GM18526 (cell line): ENCODE measurements around the gene RLN2.
"Not testable (repeated sequence)": the region's sequence is repeated elsewhere in the genome, so short reads cannot be mapped to it uniquely, and the experiment has no call there.

Experiments used
- POLR2A ChIP-seq: IDR thresholded peaks from 3 replicates; pipeline ENCODE4 v1.6.1; 2011; ENCODE audit not compliant: insufficient read length; ENCODE audit errors: extremely low read depth

Gene RLN2, protein sequence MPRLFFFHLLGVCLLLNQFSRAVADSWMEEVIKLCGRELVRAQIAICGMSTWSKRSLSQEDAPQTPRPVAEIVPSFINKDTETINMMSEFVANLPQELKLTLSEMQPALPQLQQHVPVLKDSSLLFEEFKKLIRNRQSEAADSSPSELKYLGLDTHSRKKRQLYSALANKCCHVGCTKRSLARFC

GRCh38 chr9:5303840-5304795, at the start of gene RLN2:
Gene RLN2 (minus strand): TSS chr9:5304716. CDS start chr9:5304580, 136 bp downstream.
- TF ChIP-seq POLR2A = not testable (repeated sequence)

DNA sequence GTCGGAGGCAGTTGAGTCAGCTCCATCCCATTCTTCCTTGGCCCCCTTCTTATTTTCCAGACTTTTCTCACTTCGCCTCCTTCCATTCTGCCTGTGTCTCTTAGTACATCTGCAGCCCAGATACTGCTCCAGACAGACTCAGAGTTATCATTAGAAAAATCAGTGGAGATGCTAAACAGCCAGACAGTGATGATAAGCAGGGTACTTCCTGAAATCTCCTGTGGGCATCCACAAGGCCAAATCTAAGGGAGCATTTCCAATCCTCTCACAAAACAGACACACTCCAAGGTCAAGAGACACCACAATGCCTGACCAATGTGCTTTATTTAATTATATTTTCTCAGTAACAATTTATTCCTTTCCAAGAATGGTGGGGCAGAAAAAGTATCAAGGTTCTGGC, 49.7 kb upstream of the RLN2 start:
- TF ChIP-seq POLR2A = no peak

GRCh38 chr9:5352637-5353248, 48.2 kb upstream of the RLN2 start:
- no peak for TF ChIP-seq POLR2A

DNA sequence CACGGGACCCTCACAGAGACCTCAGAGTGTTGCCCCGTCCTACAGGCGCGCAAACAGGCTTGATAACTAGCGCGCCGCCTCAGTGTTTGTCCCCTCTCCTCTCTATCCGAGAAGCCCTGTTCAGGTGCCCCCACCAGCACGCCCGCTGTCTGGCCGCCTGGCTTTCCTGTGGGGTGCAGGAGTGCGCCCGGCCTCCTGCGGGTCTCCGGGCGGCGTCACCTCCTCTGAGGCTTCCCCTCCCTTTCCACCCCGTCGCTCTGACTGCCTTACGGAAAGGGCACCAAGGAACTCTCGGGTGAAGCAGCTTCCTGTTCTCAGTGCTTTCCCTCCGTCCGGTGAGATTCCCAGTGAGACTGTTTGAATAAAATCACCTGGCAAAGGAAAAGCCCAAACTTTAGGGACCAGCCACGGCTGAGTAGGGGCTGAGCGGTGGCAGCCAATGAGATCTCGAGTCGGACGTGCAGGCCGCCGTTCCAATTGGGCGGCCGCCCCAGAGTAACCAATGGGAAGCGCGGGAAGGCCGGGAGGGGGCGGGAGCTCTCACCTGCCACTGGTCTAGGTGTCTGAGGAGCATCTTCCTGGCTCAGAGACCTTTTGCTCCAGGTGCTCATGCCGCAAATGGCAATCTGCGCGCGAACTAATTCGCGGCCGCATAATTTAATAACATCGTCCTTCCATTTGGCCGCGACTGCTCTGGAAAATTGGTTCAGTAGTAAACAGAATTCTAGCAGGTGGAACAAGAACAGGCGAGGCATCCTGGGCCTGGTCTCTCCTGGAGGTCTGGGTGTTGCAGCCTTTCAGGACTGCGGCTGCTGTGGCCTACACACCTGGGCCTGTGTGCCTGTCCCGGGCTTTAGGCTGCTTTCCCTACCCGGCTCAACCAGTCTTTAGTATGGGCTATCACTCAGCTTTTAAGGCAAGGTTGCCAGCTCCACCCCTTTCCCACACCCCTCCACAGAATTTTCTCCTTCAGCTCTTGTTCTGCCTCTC, 34.8 kb upstream of the RLN2 start, which contains the start of gene RLN1:
TSS of gene RLN1 (minus strand) at position 885 of the 990 bp plus-strand sequence. CDS start at position 755, 130 bp downstream.
- TF ChIP-seq POLR2A = not testable (repeated sequence)

DNA sequence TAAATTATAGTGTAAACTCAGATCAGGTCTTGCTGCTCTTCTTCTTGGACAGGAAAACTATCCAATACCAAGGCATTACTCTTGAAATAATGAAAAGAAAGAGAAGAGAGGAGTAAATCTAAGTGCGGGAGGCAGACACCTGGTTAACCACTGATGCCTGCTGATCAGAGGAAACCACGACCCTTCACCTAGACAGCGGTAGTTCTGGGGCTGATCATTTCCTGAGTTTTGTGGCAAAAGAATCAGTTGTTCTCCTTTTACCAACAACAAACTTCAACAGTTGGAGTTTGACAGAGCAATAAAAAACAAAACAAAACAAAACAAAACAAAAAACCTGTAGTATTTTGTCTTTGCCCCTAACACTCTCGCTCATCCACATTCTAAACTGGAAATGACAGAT, 32.2 kb upstream of the RLN2 start:
- no peak for TF ChIP-seq POLR2A

DNA sequence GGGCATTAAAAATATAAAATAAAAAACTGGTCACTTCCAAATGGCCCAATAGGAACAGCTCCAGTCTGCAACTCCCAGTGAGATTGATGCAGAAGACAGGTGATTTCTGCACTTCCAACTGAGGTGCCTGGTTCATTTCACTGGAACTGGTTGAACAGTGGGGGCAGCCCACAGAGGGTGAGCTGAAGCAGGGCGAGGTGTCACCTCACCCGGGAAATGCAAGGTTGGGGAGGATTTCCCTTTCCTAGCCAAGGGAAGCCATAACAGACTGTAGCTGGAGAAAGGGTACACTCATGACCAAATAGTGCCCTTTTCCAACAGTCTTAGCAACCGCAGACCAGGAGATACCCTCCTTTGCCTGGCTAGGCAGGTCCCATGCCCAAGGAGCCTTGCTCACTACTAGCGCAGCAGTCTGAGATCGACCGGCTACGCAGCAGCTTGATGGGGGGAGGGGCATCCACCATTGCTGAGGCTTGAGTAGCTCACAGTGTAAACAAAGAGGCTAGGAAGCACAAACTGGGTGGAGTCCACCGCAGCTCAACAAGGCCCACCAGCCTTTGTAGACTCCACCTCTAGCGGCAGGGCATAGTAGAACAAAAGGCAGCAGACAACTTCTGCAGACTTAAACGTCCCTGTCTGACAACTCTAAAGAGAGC, 22.5 kb upstream of the RLN2 start:
- no peak for TF ChIP-seq POLR2A

DNA sequence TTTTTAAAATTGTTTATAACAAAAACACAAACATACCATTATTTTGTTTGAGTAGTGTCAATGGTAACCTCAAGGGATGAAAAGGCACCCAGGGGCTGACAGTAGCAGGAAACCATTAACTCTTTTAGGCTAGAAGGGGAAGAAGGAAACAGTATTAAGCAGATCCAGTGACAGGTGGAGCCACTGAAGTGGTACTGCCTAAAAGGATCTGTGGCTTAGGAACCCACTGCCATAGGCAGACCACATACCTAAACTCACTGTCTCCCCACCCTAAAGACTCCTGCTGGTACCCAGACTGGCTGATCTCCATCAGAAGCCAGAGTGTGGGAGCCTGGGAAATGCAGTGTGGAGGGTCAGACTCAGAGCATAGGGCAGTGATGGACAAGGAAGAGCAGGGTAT, 21.7 kb upstream of the RLN2 start:
- no peak for TF ChIP-seq POLR2A

DNA sequence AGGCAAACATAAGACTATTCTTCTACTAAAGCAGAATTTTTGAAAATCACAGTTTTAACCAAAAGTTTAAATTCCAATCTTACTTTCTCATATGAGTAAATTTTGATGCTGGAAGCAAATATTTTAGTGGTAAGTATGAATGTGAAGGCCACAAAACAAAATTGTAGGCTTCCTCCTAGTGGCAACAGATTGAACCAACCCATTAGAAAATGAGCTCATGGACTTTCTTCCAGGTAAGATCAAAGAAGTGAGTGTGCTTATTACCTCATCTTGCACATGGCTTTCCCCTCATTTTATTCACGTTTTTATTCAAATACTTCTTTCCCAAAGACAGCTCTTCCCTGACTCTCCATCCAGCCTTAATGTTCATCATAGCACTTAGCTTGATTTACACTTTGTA, 16.5 kb upstream of the RLN2 start:
- no peak for TF ChIP-seq POLR2A

GRCh38 chr9:5315187-5315923, 10.8 kb upstream of the RLN2 start:
- no peak for TF ChIP-seq POLR2A

DNA sequence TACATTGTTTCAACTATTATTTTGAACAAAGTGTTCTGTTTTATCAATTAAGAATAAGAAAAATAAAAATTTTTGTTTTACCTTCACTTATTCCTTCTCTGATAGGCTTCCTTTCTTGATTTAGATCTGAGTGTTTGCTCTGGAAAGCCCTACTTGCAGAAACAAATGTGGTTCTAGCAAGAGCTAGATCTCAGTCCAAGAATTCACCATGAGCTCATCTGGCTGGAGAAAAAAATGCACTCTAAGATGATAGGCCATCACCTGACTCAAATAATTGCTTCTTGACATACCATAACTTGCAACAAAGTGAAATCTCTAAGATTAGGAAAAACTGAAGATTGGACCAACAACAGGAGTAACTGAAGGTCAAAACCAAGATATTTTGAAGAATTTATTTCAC, 6.3 kb upstream of the RLN2 start:
- TF ChIP-seq POLR2A = no peak

- TF ChIP-seq POLR2A = no peak
Observed at GRCh38 chr9:5305741-5306140, 1.2 kb upstream of the RLN2 start.

DNA sequence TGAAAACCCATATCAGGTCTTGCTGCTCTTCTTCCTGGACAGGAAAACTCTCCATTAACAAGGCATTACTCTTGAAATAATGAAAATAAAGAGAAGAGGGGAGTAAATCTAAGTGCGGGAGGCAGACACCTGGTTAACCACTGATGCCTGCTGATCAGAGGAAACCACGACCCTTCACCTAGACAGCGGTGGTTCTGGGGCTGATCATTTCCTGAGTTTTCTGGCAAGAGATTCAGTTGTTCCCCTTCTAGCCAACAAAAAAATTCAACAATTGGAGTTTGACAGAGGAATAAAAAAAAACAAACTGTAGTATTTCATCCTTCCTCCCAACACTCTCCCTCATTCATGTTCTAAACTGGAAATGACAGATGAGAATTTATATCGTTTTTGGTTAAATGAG, 3.0 kb downstream of the RLN2 start:
- TF ChIP-seq POLR2A = no peak

GRCh38 chr9:5292141-5292540, 12.4 kb downstream of the RLN2 start:
- no peak for TF ChIP-seq POLR2A
